ENCODE results near the gene RNF183. TPM values are rescaled to one million over a fixed set of nuclear protein-coding genes. Genes with fewer than 3 reads are reported as not detected.

Gene RNF183
- total RNA-seq, 1 donor = not detected

GRCh38 chr9:113269355-113269754, 33.8 kb downstream of the RNF183 start:
- no peaks in the 10 kb centered on the region for H3K9me3 ChIP-seq (ENCODE audit: low read depth, low read length)
- H3K79me2 ChIP-seq (ENCODE audit: insufficient read depth, low read length) = peaks cover 22% of the 10 kb centered on the region
- no peak overlapping the region for H3K27ac ChIP-seq (ENCODE audit: low read depth, low read length)
- no peak overlapping the region for H3K4me3 ChIP-seq (ENCODE audit: insufficient read depth, low read length)
- peak; percentile 29 for DNase-seq (ENCODE audit: insufficient read length, low spot score, missing footprints)
- no peak overlapping the region for H2AFZ ChIP-seq (ENCODE audit: low read length)
- H3K27me3 ChIP-seq (ENCODE audit: insufficient read depth, low read length) = no peaks in the 10 kb centered on the region
- no peaks in the 10 kb centered on the region for H4K20me1 ChIP-seq (ENCODE audit: insufficient read depth, low read length)
- TF ChIP-seq CTCF (IDR thresholded peaks at IDR 0.05; ENCODE audit: extremely low read depth, low read depth, low read length) = no peak
- H3K4me2 ChIP-seq (ENCODE audit: insufficient read depth, low read length) = no peak overlapping the region
- peaks cover 5% of the 10 kb centered on the region for H3K4me1 ChIP-seq (ENCODE audit: insufficient read depth, low read length)
- peaks cover 56% of the 10 kb centered on the region for H3K36me3 ChIP-seq (ENCODE audit: insufficient read depth, low read length)

- Histone ChIP-seq H3K4me2 (ENCODE audit: insufficient read depth, low read length) (no peak overlapping the region), H3K79me2 (ENCODE audit: insufficient read depth, low read length) (peaks cover 9% of the 10 kb centered on the region), H3K36me3 (ENCODE audit: insufficient read depth, low read length) (peaks cover 54% of the 10 kb centered on the region), H3K4me1 (ENCODE audit: insufficient read depth, low read length) (no peaks in the 10 kb centered on the region), H2AFZ (ENCODE audit: low read length) (no peak overlapping the region), H4K20me1 (ENCODE audit: insufficient read depth, low read length) (no peaks in the 10 kb centered on the region), H3K27me3 (ENCODE audit: insufficient read depth, low read length) (no peaks in the 10 kb centered on the region), H3K4me3 (ENCODE audit: insufficient read depth, low read length) (no peak overlapping the region), H3K27ac (ENCODE audit: low read depth, low read length) (no peak overlapping the region), H3K9me3 (ENCODE audit: low read depth, low read length) (no peaks in the 10 kb centered on the region)
- TF ChIP-seq CTCF (IDR thresholded peaks at IDR 0.05; ENCODE audit: extremely low read depth, low read depth, low read length) = no peak
- no peak for DNase-seq (ENCODE audit: insufficient read length, low spot score, missing footprints)
Measured at GRCh38 chr9:113267911-113268566, 35.1 kb downstream of the RNF183 start.

- DNase-seq (ENCODE audit: insufficient read length, low spot score, missing footprints) = no peak
- Histone ChIP-seq H3K4me1 (ENCODE audit: insufficient read depth, low read length) (no peaks in the 10 kb centered on the region), H2AFZ (ENCODE audit: low read length) (no peak overlapping the region), H3K4me3 (ENCODE audit: insufficient read depth, low read length) (no peak overlapping the region), H4K20me1 (ENCODE audit: insufficient read depth, low read length) (no peaks in the 10 kb centered on the region), H3K4me2 (ENCODE audit: insufficient read depth, low read length) (no peak overlapping the region), H3K27me3 (ENCODE audit: insufficient read depth, low read length) (no peaks in the 10 kb centered on the region), H3K79me2 (ENCODE audit: insufficient read depth, low read length) (peaks cover 5% of the 10 kb centered on the region), H3K9me3 (ENCODE audit: low read depth, low read length) (no peaks in the 10 kb centered on the region), H3K27ac (ENCODE audit: low read depth, low read length) (no peak overlapping the region), H3K36me3 (ENCODE audit: insufficient read depth, low read length) (peaks cover 43% of the 10 kb centered on the region)
- TF ChIP-seq CTCF (IDR thresholded peaks at IDR 0.05; ENCODE audit: extremely low read depth, low read depth, low read length) = no peak
Measured at GRCh38 chr9:113266174-113266573, 37.0 kb downstream of the RNF183 start.

- no peaks in the 10 kb centered on the region for H3K9me3 ChIP-seq (ENCODE audit: low read depth, low read length)
- H3K4me3 ChIP-seq (ENCODE audit: insufficient read depth, low read length) = no peak overlapping the region
- H3K27me3 ChIP-seq (ENCODE audit: insufficient read depth, low read length) = no peaks in the 10 kb centered on the region
- no peak overlapping the region for H3K4me2 ChIP-seq (ENCODE audit: insufficient read depth, low read length)
- no peak for TF ChIP-seq CTCF (IDR thresholded peaks at IDR 0.05; ENCODE audit: extremely low read depth, low read depth, low read length)
- H3K79me2 ChIP-seq (ENCODE audit: insufficient read depth, low read length) = no peaks in the 10 kb centered on the region
- peaks cover 35% of the 10 kb centered on the region for H3K36me3 ChIP-seq (ENCODE audit: insufficient read depth, low read length)
- H3K27ac ChIP-seq (ENCODE audit: low read depth, low read length) = no peak overlapping the region
- H4K20me1 ChIP-seq (ENCODE audit: insufficient read depth, low read length) = no peaks in the 10 kb centered on the region
- H3K4me1 ChIP-seq (ENCODE audit: insufficient read depth, low read length) = no peaks in the 10 kb centered on the region
- no peak overlapping the region for H2AFZ ChIP-seq (ENCODE audit: low read length)
- no peak for DNase-seq (ENCODE audit: insufficient read length, low spot score, missing footprints)
Measured at GRCh38 chr9:113261917-113262671, 41.1 kb downstream of the RNF183 start.

All from osteoblast (primary cell).